ENCODE results near the gene ZDHHC19. TPM values are rescaled to one million over a fixed set of nuclear protein-coding genes. Genes with fewer than 3 reads are reported as not detected.
"Not testable (repeated sequence)": the region's sequence is repeated elsewhere in the genome, so short reads cannot be mapped to it uniquely, and the experiment has no call there.

ZDHHC19 gene
- total RNA-seq: not detected

GRCh38 chr3:196210673-196211556 is at the start of gene ZDHHC19:
Gene ZDHHC19, minus strand, starts transcription at chr3:196211400. Its CDS starts 85 bp downstream, at chr3:196211315.
- no peak for DNase-seq (ENCODE audit: low spot score)

- no peak for DNase-seq (ENCODE audit: low spot score)
Measured at GRCh38 chr3:196260784-196261183, 49.6 kb upstream of the ZDHHC19 start.

- no peak for DNase-seq (ENCODE audit: low spot score)
Measured at GRCh38 chr3:196255776-196256175, 44.6 kb upstream of the ZDHHC19 start.

GRCh38 chr3:196254376-196255283 is 43.4 kb upstream of the ZDHHC19 start:
- no peak for DNase-seq (ENCODE audit: low spot score)

- no peak for DNase-seq (ENCODE audit: low spot score)
Measured at GRCh38 chr3:196251918-196252317, 40.7 kb upstream of the ZDHHC19 start.

- no peak for DNase-seq (ENCODE audit: low spot score)
Measured at GRCh38 chr3:196246612-196247308, 35.6 kb upstream of the ZDHHC19 start.

- DNase-seq (ENCODE audit: low spot score): not testable (repeated sequence)
Measured at GRCh38 chr3:196244166-196244565, 33.0 kb upstream of the ZDHHC19 start.

GRCh38 chr3:196241704-196242103 is 30.5 kb upstream of the ZDHHC19 start:
- no peak for DNase-seq (ENCODE audit: low spot score)

GRCh38 chr3:196240424-196240823 is 29.2 kb upstream of the ZDHHC19 start:
- DNase-seq (ENCODE audit: low spot score): no peak

GRCh38 chr3:196238612-196239560 is 27.7 kb upstream of the ZDHHC19 start:
- no peak for DNase-seq (ENCODE audit: low spot score)

GRCh38 chr3:196237203-196237602 is 26.0 kb upstream of the ZDHHC19 start:
- no peak for DNase-seq (ENCODE audit: low spot score)

- no peak for DNase-seq (ENCODE audit: low spot score)
Measured at GRCh38 chr3:196236223-196236622, 25.0 kb upstream of the ZDHHC19 start.

GRCh38 chr3:196235452-196236122 is 24.4 kb upstream of the ZDHHC19 start:
- DNase-seq (ENCODE audit: low spot score): no peak

- no peak for DNase-seq (ENCODE audit: low spot score)
Measured at GRCh38 chr3:196232882-196233251, 21.7 kb upstream of the ZDHHC19 start.

- DNase-seq (ENCODE audit: low spot score): no peak
Measured at GRCh38 chr3:196232154-196232881, 21.1 kb upstream of the ZDHHC19 start.

GRCh38 chr3:196227629-196228493 is 16.7 kb upstream of the ZDHHC19 start:
- DNase-seq (ENCODE audit: low spot score): no peak

- no peak for DNase-seq (ENCODE audit: low spot score)
Measured at GRCh38 chr3:196227121-196227561, 15.9 kb upstream of the ZDHHC19 start.

GRCh38 chr3:196225763-196226364 is 14.7 kb upstream of the ZDHHC19 start:
- DNase-seq (ENCODE audit: low spot score): no peak

All from ureter (tissue), 1 donor.